Mesodermal cell (in vitro differentiated cells): ENCODE results near the gene SLC25A24.

Experiments used
- H3K27ac ChIP-seq: 2 replicates; pipeline ENCODE4 v1.7.0; 2013; ENCODE audit warnings: mild to moderate bottlenecking, low read depth, low read length, moderate library complexity; ENCODE audit not compliant: severe bottlenecking
- H3K36me3 ChIP-seq: 2 replicates; pipeline ENCODE4 v1.7.1; 2013; ENCODE audit warnings: mild to moderate bottlenecking, low read length, moderate library complexity; ENCODE audit not compliant: control insufficient read depth, insufficient read depth
- H3K4me1 ChIP-seq: one replicate; pipeline ENCODE4 v1.7.1; 2013; ENCODE audit warnings: mild to moderate bottlenecking, low read length; ENCODE audit not compliant: insufficient read depth, control insufficient read depth, poor library complexity, severe bottlenecking
- H3K4me3 ChIP-seq: 2 replicates; pipeline ENCODE4 v1.7.0; 2013; ENCODE audit warnings: low read length, control low read depth, mild to moderate bottlenecking; ENCODE audit not compliant: insufficient read depth, poor library complexity, severe bottlenecking; ENCODE audit errors: extremely low read depth
- H3K9me3 ChIP-seq: 2 replicates; pipeline ENCODE4 v1.7.1; 2013; ENCODE audit warnings: mild to moderate bottlenecking, low read length, moderate library complexity; ENCODE audit not compliant: control insufficient read depth
- WGBS, 2 experiments: methylation state at CpG; one replicate each; pipeline ENCODE4 v1.1.5; 2013; ENCODE audit warnings: missing lambda C conversion rate in 2 of 2; ENCODE audit not compliant: insufficient coverage in 2 of 2; 5-methylcytosine and 5-hydroxymethylcytosine counted together

The SLC25A24 gene

DNA sequence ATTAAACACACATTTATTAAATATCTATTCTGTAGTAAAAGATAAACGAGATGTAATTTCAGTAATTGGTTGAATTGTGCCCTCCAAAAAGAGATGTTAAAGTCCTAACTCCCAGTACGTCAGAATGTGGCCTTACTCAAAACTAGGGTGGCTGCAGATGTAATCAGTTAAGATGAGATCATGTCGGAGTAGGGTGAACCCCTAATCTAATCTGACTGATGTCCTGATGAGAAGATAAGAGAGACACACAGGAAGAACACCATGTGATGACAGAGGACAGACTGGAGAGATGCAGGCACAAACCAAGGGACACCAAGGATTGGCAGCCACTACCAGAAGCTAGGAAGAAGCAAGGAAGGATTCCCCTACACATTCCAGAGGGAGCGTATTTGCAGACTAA lies 104.1 kb downstream of the SLC25A24 start:
- no peak overlapping the region for H3K4me3 ChIP-seq
- H3K4me1 ChIP-seq, result no peaks in the 10 kb centered on the region
- WGBS, 2 experiments, result 43 to 62% methylated on average over 2 to 3 of the region's 4 CpGs
- H3K9me3 ChIP-seq, result no peaks in the 10 kb centered on the region
- no peak overlapping the region for H3K27ac ChIP-seq
- H3K36me3 ChIP-seq, result no peaks in the 10 kb centered on the region

DNA sequence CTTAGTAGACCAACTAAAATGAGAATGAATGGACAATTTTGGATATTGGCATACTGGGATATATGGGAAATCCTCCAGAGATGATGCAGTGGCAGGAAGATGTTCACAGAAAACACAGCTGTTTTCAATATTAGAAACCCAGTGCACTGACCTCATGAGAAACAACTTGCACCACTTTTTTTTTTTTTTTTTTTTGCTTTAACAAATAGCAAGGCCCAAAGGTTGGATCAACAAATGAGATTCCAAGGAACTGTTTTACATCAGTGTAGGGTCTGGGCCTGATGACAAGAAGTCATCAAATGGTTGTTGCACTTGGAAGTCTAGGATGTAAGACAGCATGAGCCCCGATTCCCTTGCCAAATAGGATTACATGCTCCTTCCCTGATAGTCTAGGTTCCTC lies 110.7 kb downstream of the SLC25A24 start:
- no peaks in the 10 kb centered on the region for H3K9me3 ChIP-seq
- WGBS, 2 experiments, result 100% methylated on average over 1 of the region's 1 CpG; no CpG with 5 or more reads in 1 of the 2 experiments
- no peak overlapping the region for H3K4me3 ChIP-seq
- no peaks in the 10 kb centered on the region for H3K36me3 ChIP-seq
- H3K4me1 ChIP-seq, result no peaks in the 10 kb centered on the region
- no peak overlapping the region for H3K27ac ChIP-seq

DNA sequence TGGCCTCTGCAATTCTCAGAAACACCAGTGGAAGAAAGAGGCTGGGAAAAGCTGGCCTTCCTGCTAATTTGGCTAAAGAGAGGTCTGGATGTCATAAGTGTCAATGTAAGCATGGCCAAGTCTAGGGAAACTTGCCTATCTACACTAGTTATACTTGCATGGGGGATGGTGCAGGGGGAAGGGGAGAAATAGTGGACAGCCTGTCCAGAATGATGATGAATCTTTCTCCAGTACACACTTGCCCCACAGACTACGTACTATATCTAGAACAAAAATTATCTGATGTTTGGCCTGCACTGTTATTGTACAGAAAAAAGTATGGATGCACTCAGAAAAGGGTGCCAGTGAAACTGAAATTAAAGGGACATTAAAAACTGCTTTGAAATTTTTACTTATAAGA lies 114.5 kb downstream of the SLC25A24 start:
- H3K4me3 ChIP-seq, result no peak overlapping the region
- H3K27ac ChIP-seq, result no peak overlapping the region
- no peaks in the 10 kb centered on the region for H3K9me3 ChIP-seq
- no peaks in the 10 kb centered on the region for H3K36me3 ChIP-seq
- peaks cover 3% of the 10 kb centered on the region for H3K4me1 ChIP-seq
- no CpG with 5 or more reads among the region's 1 CpG for WGBS, 2 experiments

DNA sequence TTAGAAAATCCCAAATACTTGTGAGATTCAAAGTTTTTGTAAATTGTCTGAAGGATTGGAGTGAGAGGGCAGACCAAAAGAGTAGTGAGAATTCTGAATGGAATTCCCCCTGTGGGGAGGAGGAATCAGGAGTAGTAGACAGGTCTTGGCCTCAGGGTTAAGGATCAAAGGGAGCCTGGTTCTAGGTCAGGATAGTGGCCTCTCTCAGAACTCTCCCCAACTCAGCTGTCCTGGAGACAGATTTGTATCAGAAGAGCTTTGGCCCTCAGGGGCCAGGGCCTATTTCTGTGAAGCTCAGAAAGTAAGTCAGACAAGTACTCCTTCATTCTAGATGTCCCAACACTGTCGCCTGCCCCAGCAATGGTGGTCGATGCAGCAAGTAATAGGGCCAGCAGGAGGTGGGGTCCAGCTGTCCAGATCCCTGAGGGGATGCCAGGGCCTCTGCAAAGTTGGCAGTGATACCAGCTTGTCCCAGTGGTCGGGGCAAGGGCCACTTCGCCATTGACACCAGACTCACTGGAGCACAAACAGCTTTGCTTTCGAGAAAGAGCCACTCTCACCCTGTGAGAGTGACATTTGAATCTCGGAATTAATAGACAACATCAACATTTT lies 115.2 kb downstream of the SLC25A24 start:
- Histone ChIP-seq H3K9me3 (no peaks in the 10 kb centered on the region), H3K4me1 (peaks cover 3% of the 10 kb centered on the region), H3K27ac (no peak overlapping the region), H3K4me3 (no peak overlapping the region), H3K36me3 (no peaks in the 10 kb centered on the region)
- 94% methylated on average over 5 to 6 of the region's 6 CpGs for WGBS, 2 experiments
